WTC11 (cell line): Measurements from ENCODE around the gene PPFIBP2. TPM values are rescaled to one million over a fixed set of nuclear protein-coding genes. Genes with fewer than 3 reads are reported as not detected.

ENCODE experiments used
- ATAC-seq: fragments of 200-7000 bp; cut with Tn5 transposase; 2 replicates; pipeline ENCODE4 v1.10.0; 2021; ENCODE audit warnings: mild to moderate bottlenecking, moderate library complexity
- CTCF ChIA-PET: fragments of 300-600 bp; sonication (Branson Sonifier 250); formaldehyde crosslinking; loops from one replicate; lab custom pipeline; 2021; ENCODE audit warnings: antibody characterized with exemption; lab: Charles Lee
- POLR2A ChIA-PET: fragments of 350-600 bp; sonication (Branson Sonifier 250); formaldehyde crosslinking; loops from one replicate; lab custom pipeline; 2021; ENCODE audit warnings: antibody characterized with exemption; lab: Charles Lee
- DNase-seq: peaks from one replicate; pipeline ENCODE4 v3.0.0; 2021; ENCODE audit warnings: low spot score
- H3K27ac Mint-ChIP-seq: 2 replicates; pipeline ENCODE4 v1.8.0; 2021; ENCODE audit warnings: mixed read lengths
- H3K27me3 Mint-ChIP-seq: 2 replicates; pipeline ENCODE4 v1.8.0; 2021; ENCODE audit warnings: low read depth, mild to moderate bottlenecking, moderate library complexity, mixed read lengths
- H3K36me3 Mint-ChIP-seq: 2 replicates; pipeline ENCODE4 v1.8.0; 2021; ENCODE audit warnings: mixed read lengths
- H3K4me1 Mint-ChIP-seq: 2 replicates; pipeline ENCODE4 v1.8.0; 2022; ENCODE audit warnings: mixed read lengths
- H3K4me3 Mint-ChIP-seq: 2 replicates; pipeline ENCODE4 v1.8.0; 2021; ENCODE audit warnings: mild to moderate bottlenecking, moderate library complexity, mixed read lengths
- H3K9me3 Mint-ChIP-seq: 2 replicates; pipeline ENCODE4 v1.8.0; 2021; ENCODE audit warnings: mixed read lengths
- CBFB ChIP-seq: sonication (generic); formaldehyde crosslinking; IDR thresholded peaks from 2 replicates; pipeline ENCODE4 v1.8.1; 2022; ENCODE audit warnings: mild to moderate bottlenecking, low read depth, missing genetic modification reagents
- E2F1 ChIP-seq: sonication (generic); formaldehyde crosslinking; IDR thresholded peaks from 2 replicates; pipeline ENCODE4 v1.8.0; 2022; ENCODE audit warnings: mild to moderate bottlenecking, missing genetic modification reagents
- GABPB1 ChIP-seq: sonication (generic); formaldehyde crosslinking; IDR thresholded peaks from 2 replicates; pipeline ENCODE4 v1.8.1; 2023; ENCODE audit warnings: mild to moderate bottlenecking, missing genetic modification reagents
- HMGXB4 ChIP-seq: sonication (generic); formaldehyde crosslinking; IDR thresholded peaks from 2 replicates; pipeline ENCODE4 v1.8.1; 2023; ENCODE audit warnings: mild to moderate bottlenecking, moderate library complexity, missing genetic modification reagents
- IRF1 ChIP-seq: sonication (generic); formaldehyde crosslinking; IDR thresholded peaks from 2 replicates; pipeline ENCODE4 v1.8.0; 2023; ENCODE audit warnings: missing genetic modification reagents
- JUN ChIP-seq: sonication (generic); formaldehyde crosslinking; IDR thresholded peaks from 2 replicates; pipeline ENCODE4 v1.8.0; 2023; ENCODE audit warnings: mild to moderate bottlenecking, missing genetic modification reagents
- KAT7 ChIP-seq: sonication (generic); formaldehyde crosslinking; IDR thresholded peaks from 2 replicates; pipeline ENCODE4 v1.8.1; 2023; ENCODE audit warnings: missing genetic modification reagents, mild to moderate bottlenecking, borderline replicate concordance
- MAX ChIP-seq: sonication (generic); formaldehyde crosslinking; IDR thresholded peaks from 2 replicates; pipeline ENCODE4 v1.8.0; 2022; ENCODE audit warnings: mild to moderate bottlenecking, missing genetic modification reagents
- MLX ChIP-seq: sonication (generic); formaldehyde crosslinking; IDR thresholded peaks from 2 replicates; pipeline ENCODE4 v1.8.1; 2023; ENCODE audit warnings: mild to moderate bottlenecking, missing genetic modification reagents, moderate library complexity
- MXD4 ChIP-seq: fragments of 250-450 bp; sonication (Bioruptor Pico); IDR thresholded peaks from 2 replicates; pipeline ENCODE4 v1.8.0; 2021; ENCODE audit warnings: mild to moderate bottlenecking, moderate library complexity, borderline replicate concordance
- OVOL2 ChIP-seq: fragments of 250-450 bp; sonication (Bioruptor Pico); IDR thresholded peaks from 2 replicates; pipeline ENCODE4 v1.9.0; 2021; ENCODE audit warnings: mild to moderate bottlenecking, borderline replicate concordance
- PREB ChIP-seq: sonication (generic); formaldehyde crosslinking; IDR thresholded peaks from 2 replicates; pipeline ENCODE4 v1.8.1; 2022; ENCODE audit warnings: mild to moderate bottlenecking, missing genetic modification reagents, moderate library complexity, borderline replicate concordance
- TP53 ChIP-seq: sonication (generic); formaldehyde crosslinking; IDR thresholded peaks from 2 replicates; pipeline ENCODE4 v1.8.1; 2023; ENCODE audit warnings: mild to moderate bottlenecking, missing genetic modification reagents
- USF1 ChIP-seq: sonication (generic); formaldehyde crosslinking; IDR thresholded peaks from 2 replicates; pipeline ENCODE4 v1.8.0; 2022; ENCODE audit warnings: mild to moderate bottlenecking, missing genetic modification reagents
- ZBTB43 ChIP-seq: sonication (generic); formaldehyde crosslinking; IDR thresholded peaks from 2 replicates; pipeline ENCODE4 v1.8.1; 2023; ENCODE audit warnings: mild to moderate bottlenecking, missing genetic modification reagents
- ZMAT4 ChIP-seq: fragments of 250-450 bp; sonication (Bioruptor Pico); IDR thresholded peaks from 2 replicates; pipeline ENCODE4 v1.9.0; 2021; ENCODE audit warnings: mild to moderate bottlenecking
- ZNF121 ChIP-seq: sonication (generic); formaldehyde crosslinking; IDR thresholded peaks from 2 replicates; pipeline ENCODE4 v1.8.0; 2023; ENCODE audit warnings: missing genetic modification reagents
- ZNF219 ChIP-seq: sonication (generic); formaldehyde crosslinking; IDR thresholded peaks from 2 replicates; pipeline ENCODE4 v1.8.0; 2023; ENCODE audit warnings: missing genetic modification reagents, mild to moderate bottlenecking, borderline replicate concordance
- ZNF232 ChIP-seq: sonication (generic); formaldehyde crosslinking; IDR thresholded peaks from 2 replicates; pipeline ENCODE4 v1.8.0; 2022; ENCODE audit warnings: mild to moderate bottlenecking, missing genetic modification reagents
- ZNF416 ChIP-seq: fragments of 250-450 bp; sonication (Bioruptor Pico); IDR thresholded peaks from 2 replicates; pipeline ENCODE4 v1.9.0; 2021; ENCODE audit warnings: mild to moderate bottlenecking, inconsistent platforms
- ZNF423 ChIP-seq: fragments of 250-450 bp; sonication (Bioruptor Pico); IDR thresholded peaks from 2 replicates; pipeline ENCODE4 v2.1.2; 2022; ENCODE audit warnings: mild to moderate bottlenecking, moderate library complexity
- total RNA-seq: library from RNA; stranded (reverse); gene quantifications from 3 replicates; pipeline ENCODE4 v1.2.3, GENCODE V29; 2021

Gene PPFIBP2
- total RNA-seq, 1 experiment from 2014 or later: 21.4 TPM

- TF ChIP-seq ZNF423: no peak
- no peak for TF ChIP-seq OVOL2 (CRISPR knock-in tag)
- no peak for TF ChIP-seq KAT7 (CRISPR knock-in tag)
- TF ChIP-seq ZNF416 (CRISPR knock-in tag): no peak
- no peak for TF ChIP-seq USF1 (CRISPR knock-in tag)
- TF ChIP-seq ZBTB43: no peak
- no peak for TF ChIP-seq ZNF232
- no peak for TF ChIP-seq GABPB1 (CRISPR knock-in tag)
- no peak for TF ChIP-seq MAX (CRISPR knock-in tag)
These were observed 107.3 kb downstream of the PPFIBP2 start (continued) for GRCh38 chr11:7621090-7621489.

- H3K27ac Mint-ChIP-seq: no peak overlapping the region
- DNase-seq: no peak
- H3K27me3 Mint-ChIP-seq: no peaks in the 10 kb centered on the region
- no peaks in the 10 kb centered on the region for H3K9me3 Mint-ChIP-seq
- H3K4me1 Mint-ChIP-seq: peaks cover 34% of the 10 kb centered on the region
- TF ChIP-seq ZNF121 (CRISPR knock-in tag) (no peak), PREB (CRISPR knock-in tag) (no peak), CBFB (CRISPR knock-in tag) (no peak), E2F1 (CRISPR knock-in tag) (no peak), TP53 (CRISPR knock-in tag) (no peak), ZNF232 (no peak), IRF1 (CRISPR knock-in tag) (no peak), MXD4 (CRISPR knock-in tag) (no peak), ZMAT4 (no peak), MLX (CRISPR knock-in tag) (no peak), GABPB1 (CRISPR knock-in tag) (no peak)
- TF ChIP-seq, all 79 proteins: peak for 0
- no peak overlapping the region for H3K4me3 Mint-ChIP-seq
- POLR2A ChIA-PET: no interaction called here
- peaks cover 10% of the 10 kb centered on the region for H3K36me3 Mint-ChIP-seq
- CTCF ChIA-PET: interaction anchor here (0.6 kb wide), 1 partner anchor 46 kb away, joined by 3 read pairs; no protein-coding TSS in a partner anchor
- peak; percentile 52 for ATAC-seq
These were observed 107.8 kb downstream of the PPFIBP2 start for GRCh38 chr11:7621554-7621953.

GRCh38 chr11:7622721-7623120 is 108.9 kb downstream of the PPFIBP2 start:
- DNase-seq: no peak
- ChIA-PET POLR2A (no interaction called here), CTCF (interaction anchor here (1.0 to 1.1 kb wide), 2 partner anchors 43 to 51 kb away, joined by 3 to 5 read pairs; no protein-coding TSS in a partner anchor)
- no peak for TF ChIP-seq JUN (CRISPR knock-in tag)
- TF ChIP-seq HMGXB4 (CRISPR knock-in tag): no peak
- TF ChIP-seq ZNF219: no peak
- no peak overlapping the region for H3K4me3 Mint-ChIP-seq
- ATAC-seq: no peak
- H3K9me3 Mint-ChIP-seq: no peaks in the 10 kb centered on the region
- no peaks in the 10 kb centered on the region for H3K27me3 Mint-ChIP-seq
- peaks cover 8% of the 10 kb centered on the region for H3K36me3 Mint-ChIP-seq
- H3K4me1 Mint-ChIP-seq: peaks cover 34% of the 10 kb centered on the region
- H3K27ac Mint-ChIP-seq: no peak overlapping the region
